C4-2B (cell line): ENCODE measurements around the gene PDCD1.

Experiments used
- CTCF ChIP-seq: fragments of 450-650 bp; conservative IDR thresholded peaks from 2 replicates; pipeline ENCODE4 v1.5.1; 2017; ENCODE audit warnings: mild to moderate bottlenecking
- ZFX ChIP-seq: fragments of 450-650 bp; IDR thresholded peaks from 2 replicates; pipeline ENCODE4 v1.6.1; 2017

- no peak for TF ChIP-seq CTCF
- no peak for TF ChIP-seq ZFX
Observed at GRCh38 chr2:241862093-241862492, 3.4 kb upstream of the PDCD1 start.
